ENCODE measurements around the gene RAPGEF4.

Gene RAPGEF4

GRCh38 chr2:172768401-172768800, 32.8 kb downstream of the RAPGEF4 start:
- POLR2A ChIA-PET = no interaction called here
- Histone ChIP-seq H3K36me3 (ENCODE audit: control insufficient read depth in 2 of 2, insufficient read depth in 1 of 2, low read length in 2 of 2) (no peaks in the 10 kb centered on the region), H3K9me3 (ENCODE audit: control insufficient read depth, insufficient read depth, low read depth, low read length) (no peaks in the 10 kb centered on the region), H3K4me1 (ENCODE audit: control insufficient read depth, insufficient read depth, low read length) (no peaks in the 10 kb centered on the region), H3K4me3 (ENCODE audit: low read depth, low read length) (no peak overlapping the region), H3K27ac (ENCODE audit: extremely low read depth, low read depth, low read length) (no peak overlapping the region)
- no peak for TF ChIP-seq KLF17 (tag by site-specific recombination; IDR thresholded peaks at IDR 0.05)
- no peak for TF ChIP-seq ZNF404 (tag by site-specific recombination; IDR thresholded peaks at IDR 0.05)
- no peak for TF ChIP-seq ZNF514 (tag by site-specific recombination; IDR thresholded peaks at IDR 0.05)
- CTCF ChIA-PET = interaction anchor here (0.8 to 1.2 kb wide), 2 partner anchors 9 to 163 kb away, joined by 3 to 4 read pairs; no protein-coding TSS in a partner anchor

GRCh38 chr2:172769879-172770278, 34.2 kb downstream of the RAPGEF4 start:
- no peaks in the 10 kb centered on the region for H3K36me3 ChIP-seq (ENCODE audit: control insufficient read depth in 2 of 2, insufficient read depth in 1 of 2, low read length in 2 of 2)
- H3K4me1 ChIP-seq (ENCODE audit: control insufficient read depth, insufficient read depth, low read length) = no peaks in the 10 kb centered on the region
- TF ChIP-seq ZNF837 (tag by site-specific recombination; IDR thresholded peaks at IDR 0.05) (no peak), ZNF561 (tag by site-specific recombination; IDR thresholded peaks at IDR 0.05; ENCODE audit: borderline replicate concordance) (no peak), ZNF48 (tag by site-specific recombination; IDR thresholded peaks at IDR 0.05) (no peak), ZNF513 (tag by site-specific recombination; IDR thresholded peaks at IDR 0.05) (no peak), KLF7 (tag by site-specific recombination; IDR thresholded peaks at IDR 0.05; ENCODE audit: borderline replicate concordance) (no peak), ZNF639 (tag by site-specific recombination; IDR thresholded peaks at IDR 0.05) (no peak)
- no peaks in the 10 kb centered on the region for H3K9me3 ChIP-seq (ENCODE audit: control insufficient read depth, insufficient read depth, low read depth, low read length)
- H3K4me3 ChIP-seq (ENCODE audit: low read depth, low read length) = no peak overlapping the region
- ChIA-PET POLR2A (no interaction called here), CTCF (no interaction called here)
- H3K27ac ChIP-seq (ENCODE audit: extremely low read depth, low read depth, low read length) = no peak overlapping the region

- H3K36me3 ChIP-seq (ENCODE audit: control insufficient read depth in 2 of 2, insufficient read depth in 1 of 2, low read length in 2 of 2) = no peaks in the 10 kb centered on the region
- H3K4me1 ChIP-seq (ENCODE audit: control insufficient read depth, insufficient read depth, low read length) = no peaks in the 10 kb centered on the region
- TF ChIP-seq ZNF596 (tag by site-specific recombination; IDR thresholded peaks at IDR 0.05) = no peak
- ChIA-PET POLR2A (no interaction called here), CTCF (interaction anchor here (0.6 to 1.2 kb wide), 2 partner anchors 21 to 240 kb away, joined by 3 to 4 read pairs; no protein-coding TSS in a partner anchor)
- H3K9me3 ChIP-seq (ENCODE audit: control insufficient read depth, insufficient read depth, low read depth, low read length) = no peaks in the 10 kb centered on the region
- no peak overlapping the region for H3K4me3 ChIP-seq (ENCODE audit: low read depth, low read length)
- H3K27ac ChIP-seq (ENCODE audit: extremely low read depth, low read depth, low read length) = no peak overlapping the region
These were observed 35.2 kb downstream of the RAPGEF4 start for GRCh38 chr2:172770887-172771286.

GRCh38 chr2:172772633-172773032, 37.0 kb downstream of the RAPGEF4 start:
- ChIA-PET CTCF (no interaction called here), POLR2A (no interaction called here)
- no peak overlapping the region for H3K4me3 ChIP-seq (ENCODE audit: low read depth, low read length)
- H3K9me3 ChIP-seq (ENCODE audit: control insufficient read depth, insufficient read depth, low read depth, low read length) = no peaks in the 10 kb centered on the region
- H3K36me3 ChIP-seq (ENCODE audit: control insufficient read depth in 2 of 2, insufficient read depth in 1 of 2, low read length in 2 of 2) = no peaks in the 10 kb centered on the region
- H3K27ac ChIP-seq (ENCODE audit: extremely low read depth, low read depth, low read length) = no peak overlapping the region
- H3K4me1 ChIP-seq (ENCODE audit: control insufficient read depth, insufficient read depth, low read length) = no peaks in the 10 kb centered on the region
- TF ChIP-seq ZNF169 (tag by site-specific recombination; IDR thresholded peaks at IDR 0.05) (no peak), ZNF610 (tag by site-specific recombination; IDR thresholded peaks at IDR 0.05; ENCODE audit: borderline replicate concordance) (no peak), ZNF768 (tag by site-specific recombination; IDR thresholded peaks at IDR 0.05) (no peak), SETDB1 (IDR thresholded peaks at IDR 0.05; ENCODE audit: insufficient read length, low read length) (no peak), OVOL3 (tag by site-specific recombination; IDR thresholded peaks at IDR 0.05) (no peak), PRDM2 (tag by site-specific recombination; IDR thresholded peaks at IDR 0.05; ENCODE audit: borderline replicate concordance) (no peak), ZNF174 (tag by site-specific recombination; IDR thresholded peaks at IDR 0.05) (no peak), ZNF48 (tag by site-specific recombination; IDR thresholded peaks at IDR 0.05) (no peak), ZNF302 (tag by site-specific recombination; IDR thresholded peaks at IDR 0.05; ENCODE audit: low read depth) (no peak), ZNF621 (tag by site-specific recombination; IDR thresholded peaks at IDR 0.05) (no peak)
